ENCODE data around the gene ZBTB16.

The ZBTB16 gene

DNA sequence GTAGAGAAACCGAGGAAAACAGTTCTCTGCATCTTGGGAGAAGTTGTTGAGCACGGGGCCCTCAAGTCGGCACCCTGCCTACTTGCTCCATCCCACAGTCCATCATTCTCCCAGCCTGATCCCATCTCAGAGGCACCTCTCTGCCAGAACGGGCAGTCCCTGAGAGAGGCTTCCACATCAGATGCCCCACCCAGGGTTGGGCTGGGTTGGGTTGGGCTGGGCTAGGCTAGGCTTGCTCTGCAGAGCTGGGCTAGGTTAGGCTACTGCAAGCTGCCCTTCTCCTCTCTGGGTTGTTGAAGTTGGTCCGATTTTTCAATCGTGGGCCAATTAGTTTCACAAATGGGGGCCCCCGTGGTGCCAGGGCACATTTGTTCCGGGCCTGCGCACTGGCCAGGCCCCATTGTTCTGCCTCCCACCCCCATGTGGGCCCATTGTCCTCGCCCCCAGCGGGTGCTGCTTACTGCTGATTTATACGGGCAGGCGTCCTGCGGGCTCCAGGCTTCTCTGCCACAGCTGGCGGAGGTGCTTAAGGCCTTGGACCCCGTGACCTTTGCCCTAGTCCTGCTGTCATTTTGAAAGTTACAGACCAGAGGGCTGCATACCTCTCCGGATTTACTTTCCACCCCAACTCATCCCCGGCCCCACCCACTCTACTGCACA, 173.0 kb downstream of the ZBTB16 start:
- DNase-seq (ENCODE audit: low read depth in 2 of 3, low spot score in 2 of 3): no peak

DNA sequence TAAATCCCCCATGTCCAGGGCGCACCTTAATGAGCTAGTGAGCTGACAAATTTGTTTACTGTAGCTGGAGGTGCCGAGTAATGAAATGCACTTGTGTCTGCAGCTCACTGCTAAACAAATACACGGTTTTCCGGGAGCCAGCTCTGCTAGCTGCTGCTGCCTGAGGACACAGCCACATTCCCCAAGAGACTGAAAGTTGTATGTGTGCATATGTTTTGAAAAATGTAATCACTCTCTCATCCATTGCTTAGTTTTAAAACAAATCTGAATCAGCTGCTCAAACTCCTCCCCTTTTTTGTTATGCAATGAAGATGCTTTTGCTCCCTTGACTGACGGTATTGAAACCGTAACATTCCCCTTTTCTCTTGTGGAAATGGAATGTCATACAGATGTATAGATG, 174.2 kb downstream of the ZBTB16 start:
- DNase-seq (ENCODE audit: low read depth in 2 of 3, low spot score in 2 of 3): no peak

DNA sequence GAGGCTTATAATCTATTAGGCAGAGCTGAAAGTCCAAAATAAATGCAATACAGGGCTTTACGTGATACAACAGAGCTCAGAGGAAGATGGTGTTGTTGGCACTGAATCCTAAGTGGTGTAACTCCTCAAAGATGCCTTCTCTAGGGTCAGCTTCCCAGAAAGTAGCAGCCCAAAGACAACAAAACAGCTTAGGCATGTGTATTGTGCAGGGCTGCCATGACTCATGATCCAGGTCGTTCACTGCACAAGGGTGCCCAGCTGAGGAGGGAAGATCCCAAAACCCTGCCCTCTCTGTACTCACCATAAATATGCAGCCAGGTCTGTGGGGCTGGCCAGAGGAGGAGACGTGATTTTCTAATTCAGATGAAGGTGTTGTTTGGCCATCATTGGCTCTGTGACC, 177.3 kb downstream of the ZBTB16 start:
- no peak for DNase-seq (ENCODE audit: low read depth in 2 of 3, low spot score in 2 of 3)

DNA sequence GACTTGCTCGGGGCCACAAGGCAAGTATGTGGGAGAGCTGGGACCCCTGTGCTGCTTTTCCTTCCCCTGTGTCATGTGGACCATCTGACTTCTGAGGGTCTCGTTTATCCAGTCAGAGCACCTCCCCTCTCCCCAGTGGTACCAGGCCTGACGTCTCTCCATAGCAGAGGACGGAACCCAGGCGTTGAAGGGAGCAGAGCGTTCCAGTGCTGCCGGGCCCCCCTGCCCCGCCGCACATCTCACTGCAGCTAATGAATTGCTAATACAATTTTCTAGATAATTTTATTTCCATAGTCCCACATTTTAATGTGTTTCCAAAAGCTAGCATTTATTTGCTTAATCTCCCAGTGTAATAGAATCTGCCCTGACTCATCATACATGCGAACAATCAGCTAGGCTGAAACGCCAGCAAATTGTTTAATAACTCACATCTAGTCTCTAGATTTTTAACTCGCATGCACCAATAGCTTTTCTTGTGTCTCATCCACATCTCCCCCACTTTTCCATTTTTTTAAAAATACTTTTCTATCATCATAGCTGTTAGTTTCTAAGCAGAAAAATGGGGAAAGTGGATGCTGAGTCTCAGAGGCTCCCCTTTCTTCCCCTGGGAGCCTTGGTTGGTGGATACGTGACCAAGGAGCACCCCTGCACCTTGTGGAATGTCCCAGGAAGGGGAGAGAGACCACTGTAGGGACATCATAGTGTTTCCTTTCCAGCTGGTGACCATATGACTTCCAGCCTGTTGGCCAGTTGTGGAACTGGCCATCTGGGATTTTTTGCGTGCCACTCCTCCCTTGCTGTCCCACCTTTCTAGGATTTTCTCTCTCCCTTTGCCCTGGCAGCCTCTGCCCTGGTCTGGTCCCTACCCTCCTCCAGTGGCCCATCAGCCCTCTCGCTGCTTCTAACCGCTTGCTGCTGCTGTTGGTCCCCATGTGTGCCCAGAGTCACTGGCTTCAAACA, 178.1 kb downstream of the ZBTB16 start:
- no peak for DNase-seq (ENCODE audit: low read depth in 2 of 3, low spot score in 2 of 3)

DNA sequence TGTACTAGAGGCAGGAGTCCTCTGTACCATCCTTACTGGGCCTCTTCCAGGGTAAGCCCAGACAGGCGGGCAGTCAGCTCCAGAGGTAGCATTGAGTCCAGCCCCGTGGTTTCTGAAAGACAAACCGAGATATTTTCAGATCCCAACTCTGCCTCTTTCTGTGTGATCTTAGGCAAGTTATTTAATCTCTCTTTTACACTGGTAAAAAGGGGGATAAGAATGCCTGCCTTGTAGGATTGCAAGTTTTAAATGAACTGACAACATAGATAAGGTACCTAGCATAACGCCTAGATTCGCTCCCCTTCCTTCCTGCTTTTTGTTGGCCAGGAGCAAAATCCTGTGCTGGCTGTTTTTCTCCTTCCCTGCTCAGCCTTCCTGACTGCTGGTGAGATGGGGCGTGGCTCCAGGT, 180.2 kb downstream of the ZBTB16 start:
- no peak for DNase-seq (ENCODE audit: low read depth in 2 of 3, low spot score in 2 of 3)

DNA sequence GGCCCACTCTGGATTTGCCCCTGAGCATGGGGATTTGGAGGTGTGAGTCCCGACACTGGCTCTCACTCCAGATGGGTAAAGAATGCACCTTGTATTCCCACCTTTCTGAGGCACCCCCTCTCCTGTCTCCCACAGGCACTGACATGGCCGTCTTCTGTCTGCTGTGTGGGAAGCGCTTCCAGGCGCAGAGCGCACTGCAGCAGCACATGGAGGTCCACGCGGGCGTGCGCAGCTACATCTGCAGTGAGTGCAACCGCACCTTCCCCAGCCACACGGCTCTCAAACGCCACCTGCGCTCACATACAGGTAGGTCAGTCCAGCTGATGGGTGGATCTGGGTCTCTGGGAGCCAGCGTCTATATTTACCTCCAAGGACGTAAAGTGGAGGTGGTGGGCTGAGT, 182.5 kb downstream of the ZBTB16 start:
- no peak for DNase-seq (ENCODE audit: low read depth in 2 of 3, low spot score in 2 of 3)

DNA sequence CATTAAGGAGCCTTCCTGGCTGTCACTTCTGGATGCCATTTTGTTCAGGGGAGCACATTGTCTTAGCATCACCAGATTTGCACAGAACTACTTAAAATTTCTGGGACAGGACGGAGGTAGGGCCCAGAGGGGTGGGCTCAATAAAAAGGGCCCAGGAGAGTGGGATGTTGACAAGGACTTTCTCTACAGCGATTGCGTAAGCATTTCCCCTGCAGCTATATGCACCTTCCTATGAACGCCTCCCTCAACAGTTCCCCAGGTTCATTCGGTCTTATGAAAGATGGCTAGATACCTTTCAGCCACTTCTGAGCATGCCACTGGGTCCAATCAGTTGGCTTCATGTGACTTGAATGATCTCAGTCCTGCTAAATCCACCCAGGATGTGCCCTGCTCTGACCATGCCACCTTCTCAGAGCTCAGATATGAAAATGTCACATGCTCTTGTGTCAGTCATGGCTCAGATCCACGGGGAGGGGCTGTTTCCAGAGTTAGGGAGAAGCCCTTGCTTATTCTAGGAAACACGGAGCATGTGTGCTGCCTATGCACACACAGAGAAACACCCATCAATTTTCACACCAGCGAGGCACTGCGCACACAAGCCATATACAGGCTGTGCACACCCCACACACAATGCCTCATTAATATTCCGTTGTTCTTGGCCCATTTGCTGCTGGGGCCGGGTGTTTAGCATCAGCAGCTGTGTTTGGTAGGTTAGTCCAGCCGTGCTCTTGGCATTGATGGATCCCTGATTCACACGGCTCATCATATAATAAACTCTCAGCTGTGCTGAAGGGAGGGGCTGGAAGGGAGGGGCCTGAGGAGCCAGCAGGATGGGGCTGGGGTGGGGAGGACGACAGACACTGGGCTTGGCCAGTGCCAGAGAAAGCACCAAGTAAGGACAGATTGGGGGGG, 184.2 kb downstream of the ZBTB16 start:
- DNase-seq (ENCODE audit: low read depth in 2 of 3, low spot score in 2 of 3): no peak

DNA sequence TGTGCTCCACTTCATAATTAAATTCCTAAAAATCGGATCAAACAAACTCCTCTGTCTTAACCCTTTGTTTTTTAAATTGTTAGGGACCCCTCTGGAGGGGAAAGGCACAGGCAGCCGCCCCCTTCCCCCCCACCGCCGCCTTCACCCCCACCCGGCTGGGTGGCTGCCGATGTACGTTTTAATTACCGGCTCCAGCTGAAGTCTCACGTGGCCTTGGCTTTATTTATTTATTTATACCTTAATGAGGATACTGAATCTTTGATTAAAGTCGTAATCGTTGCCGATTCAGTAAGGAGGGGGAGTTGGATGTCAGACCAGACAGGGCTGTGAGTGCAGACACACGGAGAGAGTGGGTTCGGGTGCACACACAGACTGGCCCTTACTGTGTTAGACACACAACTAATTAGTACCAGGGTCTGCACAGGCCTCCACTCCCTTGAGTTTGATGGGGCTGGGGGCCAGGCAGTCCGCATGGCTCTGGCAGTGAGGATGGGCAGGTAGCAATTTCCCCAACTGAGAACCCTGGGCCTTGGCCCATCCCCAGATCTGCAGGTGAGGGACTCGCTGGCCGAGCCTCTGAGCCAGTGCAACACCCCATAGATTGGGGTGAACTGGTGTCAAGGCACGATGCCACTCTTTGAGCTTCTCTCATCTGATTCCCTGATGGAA, 185.3 kb downstream of the ZBTB16 start:
- no peak for DNase-seq (ENCODE audit: low read depth in 2 of 3, low spot score in 2 of 3)

DNA sequence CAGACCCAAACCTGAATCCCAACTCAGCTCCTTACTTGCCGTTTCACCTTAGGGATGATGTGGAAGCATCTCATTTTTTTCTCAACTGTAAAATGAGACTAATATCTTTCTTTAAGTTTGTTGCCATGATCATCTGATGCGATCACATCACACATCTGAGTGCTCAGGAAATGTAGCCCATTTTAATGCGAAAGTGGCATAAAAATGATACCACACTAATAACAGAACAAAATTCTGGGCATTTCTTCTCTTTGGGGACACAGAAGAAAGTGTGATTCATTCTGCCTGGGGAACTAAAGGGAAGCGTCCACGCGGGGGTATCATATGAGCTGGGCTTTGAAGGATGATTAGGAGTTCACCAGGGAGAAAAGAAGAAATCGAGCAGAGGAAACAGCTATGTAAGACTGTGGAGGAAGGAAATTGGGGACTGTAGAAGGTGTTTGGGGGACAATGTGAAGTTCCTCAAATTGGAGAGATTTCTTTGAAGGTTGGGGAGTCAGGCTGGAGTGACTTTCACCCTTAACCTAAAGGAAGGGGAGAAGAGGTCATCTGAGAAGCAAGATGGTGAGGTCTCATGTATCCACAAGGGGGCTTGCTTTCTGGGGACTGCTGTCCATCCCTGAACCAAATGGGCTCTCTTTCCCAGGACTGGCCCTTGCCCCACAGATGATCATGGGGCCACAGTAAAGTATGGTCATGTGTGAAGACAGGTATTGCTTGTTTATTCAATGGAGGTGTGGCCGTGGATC, 187.0 kb downstream of the ZBTB16 start:
- DNase-seq (ENCODE audit: low read depth in 2 of 3, low spot score in 2 of 3): no peak

DNA sequence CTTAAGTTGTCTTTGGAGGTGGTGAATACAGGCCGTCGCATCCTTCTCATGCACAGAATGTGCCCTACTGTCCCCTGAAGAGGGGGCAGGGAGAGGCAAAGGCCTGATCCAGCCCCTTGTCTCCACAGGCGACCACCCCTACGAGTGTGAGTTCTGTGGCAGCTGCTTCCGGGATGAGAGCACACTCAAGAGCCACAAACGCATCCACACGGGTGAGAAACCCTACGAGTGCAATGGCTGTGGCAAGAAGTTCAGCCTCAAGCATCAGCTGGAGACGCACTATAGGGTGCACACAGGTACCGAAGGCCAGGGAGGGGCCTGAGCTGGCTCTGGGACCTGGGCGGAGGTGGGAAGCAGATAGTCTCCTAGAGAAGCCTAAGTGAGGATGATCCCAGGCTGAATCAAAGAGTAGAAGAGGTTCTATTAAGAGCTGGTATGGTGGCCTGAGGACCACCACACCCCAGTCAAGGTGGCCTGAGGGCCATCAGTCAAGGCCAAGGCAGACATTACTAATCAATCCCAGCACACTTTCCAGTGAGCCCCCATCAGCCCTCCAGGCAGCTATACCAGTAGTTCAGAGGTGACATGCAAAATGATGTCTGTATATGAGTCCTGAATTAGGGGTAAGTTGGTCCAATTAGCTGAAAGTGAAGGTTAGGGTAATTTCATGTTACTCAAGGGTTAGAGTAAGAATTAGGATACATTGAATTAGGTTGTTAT, 187.7 kb downstream of the ZBTB16 start:
- no peak for DNase-seq (ENCODE audit: low read depth in 2 of 3, low spot score in 2 of 3)

DNA sequence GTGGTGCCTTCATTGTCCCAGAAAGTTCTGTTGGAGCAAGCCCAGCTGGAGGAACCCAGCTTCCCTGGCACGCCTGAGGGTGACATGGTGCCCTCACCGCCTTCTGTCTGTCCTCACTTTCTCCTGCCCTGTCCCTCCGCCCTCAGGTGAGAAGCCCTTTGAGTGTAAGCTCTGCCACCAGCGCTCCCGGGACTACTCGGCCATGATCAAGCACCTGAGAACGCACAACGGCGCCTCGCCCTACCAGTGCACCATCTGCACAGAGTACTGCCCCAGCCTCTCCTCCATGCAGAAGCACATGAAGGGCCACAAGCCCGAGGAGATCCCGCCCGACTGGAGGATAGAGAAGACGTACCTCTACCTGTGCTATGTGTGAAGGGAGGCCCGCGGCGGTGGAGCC, 190.7 kb downstream of the ZBTB16 start:
- DNase-seq (ENCODE audit: low read depth in 2 of 3, low spot score in 2 of 3): no peak

DNA sequence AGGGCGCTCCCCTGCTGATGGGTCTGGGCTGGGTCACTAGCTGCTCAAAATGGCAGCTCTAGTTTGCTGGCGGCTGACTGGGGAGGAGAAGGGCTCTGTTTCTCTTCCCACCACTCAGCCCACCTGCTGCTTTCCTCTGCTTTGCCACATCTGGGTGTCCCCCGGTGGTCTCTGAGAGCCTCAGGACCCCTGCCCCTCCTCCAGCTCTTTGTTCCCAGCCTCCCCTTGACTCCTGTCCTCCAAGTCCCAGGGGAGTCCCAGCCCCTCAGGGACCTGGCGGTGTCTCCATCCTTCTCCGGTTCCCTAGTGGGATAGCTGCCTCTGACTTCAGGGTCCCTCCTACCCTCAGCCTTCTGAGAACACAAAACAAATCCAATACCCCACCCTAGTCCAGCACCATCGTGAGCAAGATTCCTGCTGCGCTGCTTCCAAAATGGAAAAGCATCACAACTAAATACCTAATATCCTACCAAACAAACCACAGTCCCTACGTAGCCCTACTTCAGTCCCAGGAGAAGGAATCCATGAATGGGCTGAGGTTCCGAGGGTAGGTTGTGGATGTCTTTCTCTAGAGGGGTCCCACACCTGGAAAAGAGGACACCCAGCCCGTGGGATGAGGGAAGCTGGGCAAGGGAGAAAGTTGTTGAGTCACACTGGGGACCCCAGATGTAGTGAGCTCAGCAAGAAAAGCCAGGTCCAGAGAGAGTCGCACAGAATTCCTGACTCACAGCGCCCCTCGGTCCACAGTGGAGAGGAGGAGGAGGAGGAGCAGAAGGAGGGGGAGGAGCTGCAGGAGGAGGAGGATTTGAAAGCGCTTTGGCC, 191.7 kb downstream of the ZBTB16 start:
- no peak for DNase-seq (ENCODE audit: low read depth in 2 of 3, low spot score in 2 of 3)

DNA sequence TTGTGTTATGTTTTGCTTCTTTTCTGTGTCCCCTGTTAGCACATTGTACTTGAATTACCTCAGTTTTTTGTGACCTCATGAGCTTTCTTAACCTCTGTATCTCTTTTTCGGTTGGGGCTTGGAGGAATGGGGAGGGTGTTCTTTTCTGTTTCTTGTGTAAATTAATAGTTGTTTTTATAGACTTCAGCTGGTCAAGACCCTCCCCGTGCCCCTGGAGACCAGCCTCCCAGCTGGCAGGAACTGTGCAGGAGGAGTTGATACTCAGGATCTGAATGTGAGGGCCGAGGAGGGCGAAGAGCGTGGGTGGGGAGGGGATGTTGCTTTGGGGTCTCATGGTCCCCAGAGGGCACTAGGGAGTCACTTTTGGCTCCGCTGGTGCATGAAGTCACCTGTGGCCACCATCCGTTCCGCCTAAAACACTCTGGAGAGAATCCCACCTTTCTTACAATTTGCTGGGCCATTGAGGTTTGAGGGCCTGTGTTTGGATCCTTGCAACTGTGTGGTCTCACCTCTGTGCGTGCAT, 192.4 kb downstream of the ZBTB16 start:
- DNase-seq (ENCODE audit: low read depth in 2 of 3, low spot score in 2 of 3): no peak

DNA sequence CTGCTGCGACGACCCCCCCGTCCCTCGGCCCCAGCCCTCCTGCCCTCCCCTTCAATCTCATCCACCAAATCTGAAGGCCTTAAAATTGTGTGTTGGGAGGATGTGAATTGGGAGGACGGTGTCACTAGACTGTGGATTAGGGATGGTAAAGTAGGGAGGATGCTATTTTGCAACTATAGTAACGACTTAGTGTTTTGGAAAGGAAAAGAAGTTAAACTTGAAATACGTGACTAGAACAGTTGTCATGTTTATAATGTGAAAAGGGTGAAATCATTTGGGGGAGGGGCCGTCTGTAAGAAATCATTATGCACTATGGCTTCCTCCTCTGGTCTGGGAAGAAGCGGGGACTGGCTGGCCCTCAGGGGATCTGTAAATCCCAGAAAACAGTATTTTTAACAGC, 193.3 kb downstream of the ZBTB16 start:
- no peak for DNase-seq (ENCODE audit: low read depth in 2 of 3, low spot score in 2 of 3)

DNA sequence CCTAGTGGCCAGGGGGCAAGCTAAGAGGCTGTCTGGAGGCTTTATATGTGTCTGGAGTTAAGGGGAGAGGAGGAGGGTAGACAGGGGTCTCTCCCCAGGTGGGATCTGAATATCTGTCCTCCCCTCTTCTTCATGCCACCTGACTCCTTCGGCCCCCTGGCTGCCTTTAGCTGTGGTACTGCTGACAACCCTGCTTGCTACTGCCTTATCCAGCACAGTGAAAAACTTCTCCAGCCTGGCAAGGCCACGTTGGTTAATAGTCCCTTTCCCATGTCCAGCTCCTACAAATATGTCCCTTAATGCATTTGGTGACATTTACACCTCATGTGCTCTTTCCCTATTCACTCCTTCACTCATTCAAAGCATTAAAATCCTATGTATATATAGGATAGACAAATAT, 194.3 kb downstream of the ZBTB16 start:
- no peak for DNase-seq (ENCODE audit: low read depth in 2 of 3, low spot score in 2 of 3)

DNA sequence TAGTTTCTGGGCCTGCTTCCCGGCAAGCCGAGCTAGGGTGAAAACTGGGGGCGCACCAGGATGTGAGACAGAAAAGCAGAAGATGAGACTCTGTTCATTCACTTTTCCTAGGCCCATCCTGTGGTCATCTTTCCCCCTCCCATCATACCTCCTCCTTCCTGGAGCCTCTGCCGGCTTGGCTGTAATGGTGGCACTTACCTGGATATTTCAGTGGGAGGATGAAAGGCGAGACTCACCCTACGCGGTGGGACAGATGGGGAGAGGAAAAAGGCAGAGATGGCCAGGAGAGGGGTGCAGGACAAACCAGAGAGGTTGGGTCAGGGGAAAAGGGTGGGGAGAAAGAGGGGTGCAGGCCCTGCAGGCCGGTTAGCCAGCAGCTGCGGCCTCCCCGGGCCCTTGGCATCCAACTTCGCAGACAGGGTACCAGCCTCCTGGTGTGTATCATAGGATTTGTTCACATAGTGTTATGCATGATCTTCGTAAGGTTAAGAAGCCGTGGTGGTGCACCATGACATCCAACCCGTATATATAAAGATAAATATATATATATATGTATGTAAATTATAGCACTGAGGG, 195.1 kb downstream of the ZBTB16 start:
- DNase-seq (ENCODE audit: low read depth in 2 of 3, low spot score in 2 of 3): no peak

DNA sequence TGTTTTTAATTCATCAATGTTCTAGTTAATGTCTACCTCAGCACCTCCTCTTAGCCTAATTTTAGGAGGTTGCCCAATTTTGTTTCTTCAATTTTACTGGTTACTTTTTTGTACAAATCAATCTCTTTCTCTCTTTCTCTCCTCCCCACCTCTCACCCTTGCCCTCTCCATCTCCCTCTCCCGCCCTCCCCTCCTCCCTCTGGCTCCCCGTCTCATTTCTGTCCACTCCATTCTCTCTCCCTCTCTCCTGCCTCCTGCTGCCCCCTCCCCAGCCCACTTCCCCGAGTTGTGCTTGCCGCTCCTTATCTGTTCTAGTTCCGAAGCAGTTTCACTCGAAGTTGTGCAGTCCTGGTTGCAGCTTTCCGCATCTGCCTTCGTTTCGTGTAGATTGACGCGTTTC, 195.8 kb downstream of the ZBTB16 start:
- DNase-seq (ENCODE audit: low read depth in 2 of 3, low spot score in 2 of 3): no peak
